ENCODE measurements around the gene SVOP. TPM values are rescaled to one million over a fixed set of nuclear protein-coding genes. Genes with fewer than 3 reads are reported as not detected.
A peak's percentile ranks its signal among the peaks of the same experiment; 100 is the strongest.

Gene SVOP
- total and polyA plus RNA-seq, 2 of the 8 experiments (the other 6 are each of a cell fraction or from before 2014, with no cell fraction given), result 0.06 TPM; not detected in 1

- WGBS, 2 experiments (ENCODE audit: extremely low coverage in 1 of 2, insufficient coverage in 1 of 2, insufficient read length in 1 of 2, insufficient replicate concordance in 2 of 2, low coverage in 1 of 2, low lambda C conversion rate in 2 of 2, missing lambda C conversion rate in 1 of 2), result 82% methylated on average over 9 of the region's 9 CpGs; no CpG with 5 or more reads in 1 of the 2 experiments
- Histone ChIP-seq H3K79me2 (ENCODE audit: control insufficient read depth in 1 of 2, insufficient read depth in 2 of 2, low read length in 2 of 2) (no peaks in the 10 kb centered on the region), H3K4me3 (ENCODE audit: extremely low read depth in 1 of 4, insufficient read depth in 2 of 4, low read depth in 3 of 4, low read length in 4 of 4) (no peak overlapping the region), H3K56ac (replicated peaks; ENCODE audit: insufficient read length, low read depth, low read length) (no peak overlapping the region), H2BK5ac (ENCODE audit: low read depth, low read length) (no peak overlapping the region), H4K5ac (ENCODE audit: insufficient read length, low read depth, low read length) (no peak overlapping the region), H2AFZ (ENCODE audit: low read length) (no peak overlapping the region), H2BK12ac (ENCODE audit: low read depth, low read length) (no peak overlapping the region), H2BK120ac (replicated peaks; ENCODE audit: low read depth, low read length) (no peak overlapping the region), H3K79me1 (ENCODE audit: low read depth, low read length) (no peaks in the 10 kb centered on the region), H3K36me3 (ENCODE audit: control insufficient read depth in 2 of 4, insufficient read depth in 4 of 4, low read length in 3 of 4) (no peaks in the 10 kb centered on the region), H4K8ac (ENCODE audit: extremely low read depth, insufficient read depth, low read length) (no peak overlapping the region), H3K4me1 (replicated peaks in 1 of 4; ENCODE audit: control insufficient read depth in 3 of 4, insufficient read depth in 4 of 4, low read length in 3 of 4) (no peaks in the 10 kb centered on the region), H3K4ac (replicated peaks; ENCODE audit: insufficient read length, low read depth, low read length) (no peak overlapping the region), H3K9ac (replicated peaks in 1 of 4; ENCODE audit: extremely low read depth in 1 of 4, low read depth in 3 of 4, low read length in 3 of 4) (no peak overlapping the region), H2AK5ac (ENCODE audit: low read depth, low read length) (no peak overlapping the region), H3K14ac (ENCODE audit: insufficient read length) (no peak overlapping the region), H3K4me2 (ENCODE audit: insufficient read depth in 1 of 2, low read depth in 2 of 2, low read length in 2 of 2) (no peak overlapping the region), H3K9me3 (ENCODE audit: insufficient read depth in 2 of 2, low read depth in 1 of 2, low read length in 1 of 2) (peaks cover 0 to 18% of the 10 kb centered on the region in 2 experiments; a peak in 1 of 4 replicates), H2BK15ac (ENCODE audit: low read length) (no peak overlapping the region), H4K20me1 (replicated peaks in 1 of 2; ENCODE audit: control insufficient read depth in 1 of 2, insufficient read depth in 2 of 2, low read length in 2 of 2) (peaks cover 0 to 5% of the 10 kb centered on the region in 2 experiments), H3K27me3 (replicated peaks in 1 of 4; ENCODE audit: control insufficient read depth in 3 of 4, extremely low read depth in 1 of 4, insufficient read depth in 3 of 4, low read length in 3 of 4) (no peaks in the 10 kb centered on the region; a peak in 1 of 7 replicates), H3K18ac (ENCODE audit: extremely low read depth, low read length) (no peak overlapping the region), H2BK20ac (ENCODE audit: low read length) (no peak overlapping the region), H3K23ac (ENCODE audit: insufficient read length) (no peak overlapping the region), H3K23me2 (ENCODE audit: low read depth, low read length) (peaks cover 17% of the 10 kb centered on the region; the same call in 1 of the 2 replicates), H3K27ac (ENCODE audit: low read depth, low read length) (no peak overlapping the region), H4K91ac (replicated peaks; ENCODE audit: insufficient read length, low read length) (no peak overlapping the region)
- POLR2A ChIA-PET (ENCODE audit: partially characterized antibody), result no interaction called here
- FAIRE-seq (no peak), DNase-seq (ENCODE audit: low read depth in 1 of 2, low spot score in 2 of 2) (peak in 1 of 2 experiments; percentile 10)
- CTCF ChIA-PET (ENCODE audit: partially characterized antibody), result interaction anchor here (0.5 to 2.5 kb wide), 7 partner anchors 12 to 178 kb away, joined by 3 to 9 read pairs (median 3); no protein-coding TSS in a partner anchor
- TF ChIP-seq SUZ12 (IDR thresholded peaks at IDR 0.05; ENCODE audit: low read length) (no peak), NRF1 (IDR thresholded peaks at IDR 0.05; ENCODE audit: low read depth, low read length) (no peak), USF2 (IDR thresholded peaks at IDR 0.05; ENCODE audit: low read length) (no peak), RNF2 (IDR thresholded peaks at IDR 0.05; ENCODE audit: borderline replicate concordance, low read depth, low read length, missing control alignments, poor library complexity, severe bottlenecking) (no peak), JUND (IDR thresholded peaks at IDR 0.05; ENCODE audit: low read length) (no peak), TEAD4 (IDR thresholded peaks at IDR 0.05; ENCODE audit: low read depth, low read length) (no peak), CBX5 (IDR thresholded peaks at IDR 0.05; ENCODE audit: low read depth, low read length) (no peak), TAF7 (optimal IDR thresholded peaks at IDR 0.05; ENCODE audit: borderline replicate concordance, low read depth, low read length) (no peak), POU5F1 (IDR thresholded peaks at IDR 0.05; ENCODE audit: low read depth, low read length) (no peak), GABPA (IDR thresholded peaks at IDR 0.05; ENCODE audit: borderline replicate concordance, insufficient read depth, low read length) (no peak), RXRA (IDR thresholded peaks at IDR 0.05; ENCODE audit: insufficient read depth, low read depth, low read length) (no peak)
Observed at GRCh38 chr12:108980831-108981618, 39.8 kb downstream of the SVOP start.
